Activated CD4-positive, CD25-positive, alpha-beta regulatory T cell treated with anti-CD3 and anti-CD28 coated beads, Interleukin-2, amount 50 U/mL, for 24 hours (primary cell): Measurements from ENCODE around the gene MAGEB3.

Experiments used
- ATAC-seq, 2 donors: fragments of 150-1000 bp; cut with Tn5 transposase; one replicate each; pipeline ENCODE4 v1.10.0; 2021; ENCODE audit warnings: mild to moderate bottlenecking in 1 of 2, moderate library complexity in 1 of 2

Gene MAGEB3

DNA sequence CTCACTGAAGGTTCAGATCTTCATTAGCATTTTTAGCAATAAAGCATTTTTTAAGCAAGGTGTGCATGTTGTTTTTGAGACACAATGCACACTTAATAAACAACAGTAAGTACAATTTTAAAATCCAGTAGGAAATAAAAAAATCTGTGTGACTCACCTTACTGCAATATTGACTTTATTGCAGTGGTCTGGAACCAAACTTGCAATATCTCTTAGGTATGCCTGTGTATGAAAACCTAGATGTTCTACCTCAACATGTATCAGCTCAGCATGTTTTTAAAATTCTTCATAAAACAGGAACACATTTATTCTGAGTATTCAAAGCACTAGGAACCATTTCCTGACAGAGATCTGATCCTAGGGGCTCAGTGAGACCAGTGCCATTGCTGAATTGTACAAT, 52.1 kb downstream of the MAGEB3 start:
- no peak for ATAC-seq

DNA sequence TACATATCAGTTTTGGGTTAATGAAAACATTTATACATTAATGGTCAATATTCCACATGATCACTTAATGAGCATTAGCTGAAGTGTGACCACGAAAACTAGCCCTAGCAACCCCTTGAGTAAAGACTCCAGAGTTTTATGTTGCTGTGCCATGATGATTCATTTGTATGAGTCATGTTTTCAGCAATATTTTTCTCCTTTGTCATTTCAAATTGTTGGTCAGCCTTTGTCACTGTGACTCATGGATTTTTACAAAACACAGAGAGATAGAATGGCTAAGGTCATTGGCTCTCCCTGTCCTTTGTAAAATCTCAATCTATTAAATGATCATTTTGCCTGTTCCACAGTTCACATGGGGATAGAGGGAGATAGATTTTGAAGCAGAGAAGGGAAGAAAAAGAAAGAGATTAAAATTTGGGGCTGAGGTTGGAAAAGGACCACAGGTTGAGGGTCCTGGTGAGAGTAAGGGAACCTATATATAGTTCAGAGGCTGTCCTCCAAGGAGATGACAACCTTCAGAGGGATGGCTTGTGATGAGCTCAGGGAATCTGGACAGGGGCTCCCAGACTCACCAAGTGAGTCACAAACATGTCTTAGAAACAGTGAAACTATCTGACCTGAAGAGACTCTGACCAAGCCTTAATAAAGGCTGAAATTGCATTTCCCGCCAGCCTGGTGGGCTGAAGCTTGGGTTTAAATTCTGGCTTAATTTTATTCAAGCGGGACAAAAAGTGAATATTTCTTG, 53.2 kb downstream of the MAGEB3 start:
- no peak for ATAC-seq
